ENCODE data around the gene PPFIBP1. TPM values are rescaled to one million over a fixed set of nuclear protein-coding genes. Genes with fewer than 3 reads are reported as not detected.
A peak's percentile ranks its signal among the peaks of the same experiment; 100 is the strongest.

The PPFIBP1 gene
- total and polyA plus RNA-seq, 9 donors = 61.3 to 216 (median 155) TPM

DNA sequence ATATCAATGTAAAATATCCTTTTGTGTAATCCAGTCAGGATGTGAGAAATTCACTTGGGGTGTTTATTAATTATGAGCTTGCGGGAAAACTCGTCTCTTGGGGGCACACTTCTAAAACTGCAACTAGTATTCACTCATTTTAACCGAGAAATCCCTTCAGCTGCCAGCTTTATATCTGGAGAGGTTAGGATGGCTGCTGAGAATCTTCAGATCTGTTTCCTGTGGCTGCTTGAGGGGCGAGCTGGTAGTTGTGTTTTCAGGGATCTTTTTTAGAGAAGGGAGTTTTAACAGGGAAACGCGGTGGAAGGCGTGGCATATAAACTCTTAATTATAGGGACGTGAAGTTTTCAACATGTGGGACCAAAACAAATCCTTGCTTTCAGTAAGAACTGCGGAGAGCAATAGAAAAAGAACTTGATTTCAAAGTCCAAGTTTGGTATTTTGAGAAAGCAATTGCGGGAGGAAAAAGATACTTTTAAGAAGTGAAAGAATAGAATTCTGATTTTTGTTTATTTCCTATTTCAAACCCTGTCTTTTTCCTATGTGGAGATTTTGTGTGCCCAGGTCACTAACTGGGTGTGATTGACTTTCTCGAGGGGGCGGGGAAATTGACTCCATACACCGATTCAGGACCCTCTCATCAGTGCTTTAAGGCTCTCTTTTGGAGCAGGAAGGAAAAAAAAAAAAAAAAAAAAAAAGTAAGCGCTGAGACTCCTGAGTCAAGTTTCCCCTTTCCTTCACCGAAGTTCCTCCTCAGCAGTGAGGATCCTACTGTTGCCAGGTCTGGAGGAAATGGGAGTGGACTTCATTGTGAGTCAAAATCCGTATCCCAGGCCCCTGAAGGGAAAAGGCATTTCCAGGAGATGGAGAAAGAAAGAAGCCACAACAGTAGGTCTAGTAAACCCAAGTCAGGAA lies 1.1 kb downstream of the PPFIBP1 start:
- no peaks in the 10 kb centered on the region for H3K27me3 ChIP-seq
- peak overlapping the region in 1 of 2 donors; percentile 92 for H3K27ac ChIP-seq
- peak in 2 of 5 donors; percentile 42 to 48 for DNase-seq
- intact Hi-C loops (cut with DNase I) = loop anchor here in 3 of 4 donors (10.0 kb wide), 3 partner anchors 60 to 100 kb away; no protein-coding TSS in a partner anchor
- H3K36me3 ChIP-seq = no peaks in the 10 kb centered on the region
- no peak for TF ChIP-seq EP300 (IDR thresholded peaks at IDR 0.05)
- TF ChIP-seq, protein P1, sequence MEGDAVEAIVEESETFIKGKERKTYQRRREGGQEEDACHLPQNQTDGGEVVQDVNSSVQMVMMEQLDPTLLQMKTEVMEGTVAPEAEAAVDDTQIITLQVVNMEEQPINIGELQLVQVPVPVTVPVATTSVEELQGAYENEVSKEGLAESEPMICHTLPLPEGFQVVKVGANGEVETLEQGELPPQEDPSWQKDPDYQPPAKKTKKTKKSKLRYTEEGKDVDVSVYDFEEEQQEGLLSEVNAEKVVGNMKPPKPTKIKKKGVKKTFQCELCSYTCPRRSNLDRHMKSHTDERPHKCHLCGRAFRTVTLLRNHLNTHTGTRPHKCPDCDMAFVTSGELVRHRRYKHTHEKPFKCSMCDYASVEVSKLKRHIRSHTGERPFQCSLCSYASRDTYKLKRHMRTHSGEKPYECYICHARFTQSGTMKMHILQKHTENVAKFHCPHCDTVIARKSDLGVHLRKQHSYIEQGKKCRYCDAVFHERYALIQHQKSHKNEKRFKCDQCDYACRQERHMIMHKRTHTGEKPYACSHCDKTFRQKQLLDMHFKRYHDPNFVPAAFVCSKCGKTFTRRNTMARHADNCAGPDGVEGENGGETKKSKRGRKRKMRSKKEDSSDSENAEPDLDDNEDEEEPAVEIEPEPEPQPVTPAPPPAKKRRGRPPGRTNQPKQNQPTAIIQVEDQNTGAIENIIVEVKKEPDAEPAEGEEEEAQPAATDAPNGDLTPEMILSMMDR (IDR thresholded peaks at IDR 0.05) = peak in 1 of 3 donors; percentile 19
- WGBS, 3 donors = 0 to 1% (median 1%) methylated on average over 16 of the region's 16 CpGs
- H3K4me1 ChIP-seq (ENCODE audit: insufficient read depth) = peaks cover 31% of the 10 kb centered on the region
- no peaks in the 10 kb centered on the region for H3K9me3 ChIP-seq
- H3K4me3 ChIP-seq = peak overlapping the region; percentile 82

DNA sequence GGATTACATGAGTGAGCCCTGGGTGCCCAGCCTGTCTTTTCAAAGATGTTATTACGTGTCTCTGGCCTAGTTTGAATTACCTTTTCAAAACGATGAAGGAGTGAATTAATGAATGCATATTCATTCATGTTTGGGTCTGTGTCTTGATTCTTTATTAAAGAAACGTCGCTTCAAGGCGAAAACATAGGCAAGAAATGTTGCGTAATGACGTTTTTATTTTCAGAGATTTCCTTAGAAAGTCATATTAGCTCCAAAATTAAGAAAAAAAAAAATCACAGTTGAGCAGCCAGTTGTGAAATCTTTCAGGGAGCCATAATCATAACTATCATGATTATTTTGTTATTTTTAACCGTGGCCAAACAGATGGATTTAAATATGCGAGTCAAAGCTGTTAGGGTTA lies 3.5 kb downstream of the PPFIBP1 start:
- Histone ChIP-seq H3K27me3 (no peaks in the 10 kb centered on the region), H3K4me1 (ENCODE audit: insufficient read depth) (peaks cover 30% of the 10 kb centered on the region), H3K9me3 (no peaks in the 10 kb centered on the region), H3K4me3 (no peak overlapping the region), H3K36me3 (no peaks in the 10 kb centered on the region), H3K27ac (peak overlapping the region in 1 of 2 donors; percentile 23)
- no peak for DNase-seq
- TF ChIP-seq POLR2A (IDR thresholded peaks at IDR 0.05) (no peak), EP300 (IDR thresholded peaks at IDR 0.05) (no peak)
- TF ChIP-seq, protein P1 (IDR thresholded peaks at IDR 0.05) = no peak
- WGBS, 3 donors = 41 to 62% (median 42%) methylated on average over 9 of the region's 9 CpGs
- intact Hi-C loops (cut with DNase I) = loop anchor here in 3 of 4 donors (10.0 kb wide), 3 partner anchors 63 to 97 kb away; no protein-coding TSS in a partner anchor

DNA sequence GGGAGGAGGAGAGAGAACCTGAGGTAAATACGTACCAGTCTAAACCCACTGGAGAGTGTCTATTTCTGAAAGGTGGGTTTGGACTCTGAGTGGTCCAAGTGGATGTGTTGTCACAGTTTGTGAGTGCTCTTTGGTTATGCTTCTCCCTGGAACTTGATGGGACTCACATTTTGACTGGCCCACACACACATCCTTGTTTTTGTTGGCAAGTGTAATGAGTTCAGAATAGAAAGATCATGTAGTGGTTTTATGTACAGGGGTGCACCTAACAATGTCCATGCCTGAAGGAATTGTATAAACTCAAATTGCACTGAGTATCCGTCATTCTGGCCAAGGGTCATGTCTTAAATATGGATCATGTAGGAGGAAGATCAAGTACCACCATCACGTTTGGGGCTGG lies 4.8 kb downstream of the PPFIBP1 start:
- TF ChIP-seq POLR2A (IDR thresholded peaks at IDR 0.05) (no peak), EP300 (IDR thresholded peaks at IDR 0.05) (no peak)
- TF ChIP-seq, protein P1 (IDR thresholded peaks at IDR 0.05) = no peak
- no peaks in the 10 kb centered on the region for H3K9me3 ChIP-seq
- WGBS, 3 donors = 39 to 53% (median 43%) methylated on average over 3 of the region's 3 CpGs
- intact Hi-C loops (cut with DNase I) = loop anchor here in 3 of 4 donors (10.0 kb wide), 3 partner anchors 64 to 96 kb away; no protein-coding TSS in a partner anchor
- peaks cover 27% of the 10 kb centered on the region for H3K4me1 ChIP-seq (ENCODE audit: insufficient read depth)
- H3K4me3 ChIP-seq = no peak overlapping the region
- H3K27me3 ChIP-seq = no peaks in the 10 kb centered on the region
- no peak for DNase-seq
- no peaks in the 10 kb centered on the region for H3K36me3 ChIP-seq
- H3K27ac ChIP-seq = no peak overlapping the region

DNA sequence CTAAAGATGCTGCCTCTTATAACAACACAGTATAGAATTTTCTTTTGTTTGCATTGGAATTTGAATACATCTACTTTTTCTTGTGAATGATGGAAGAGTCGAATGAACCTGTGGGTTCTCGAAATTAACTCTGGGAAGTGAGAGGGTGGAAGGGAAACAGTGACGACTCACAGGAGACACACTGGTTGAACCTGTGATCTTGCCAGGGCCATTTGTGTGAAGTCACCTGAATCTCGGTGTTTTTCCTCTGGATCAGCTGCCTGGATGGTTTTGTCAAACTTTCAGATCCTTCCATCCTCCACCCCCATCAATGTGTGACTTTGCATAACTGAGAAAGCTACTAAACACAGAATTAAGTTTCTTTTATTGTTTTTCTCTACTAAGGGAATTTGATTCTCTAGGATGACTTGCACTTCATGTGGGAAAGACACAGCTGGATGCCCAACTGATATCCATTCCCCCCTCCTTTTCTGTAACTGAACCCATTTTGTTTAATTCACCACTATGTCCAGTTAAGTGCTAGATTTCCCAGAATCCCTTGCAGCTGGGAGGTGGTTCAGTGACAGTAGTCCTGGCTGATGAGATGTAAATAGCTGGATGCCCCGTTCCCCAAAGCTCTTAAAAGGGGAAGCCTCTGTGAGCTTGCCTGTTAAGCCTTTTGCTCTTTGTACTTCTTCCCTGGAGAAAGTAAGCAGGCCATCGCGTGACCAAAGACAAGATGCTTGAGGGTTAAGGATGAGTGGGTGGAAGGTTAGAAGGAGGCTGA lies 6.3 kb downstream of the PPFIBP1 start:
- intact Hi-C loops (cut with DNase I) = no loop called here
- TF ChIP-seq POLR2A (IDR thresholded peaks at IDR 0.05) = no peak
- TF ChIP-seq, protein P1 (IDR thresholded peaks at IDR 0.05) = no peak
- TF ChIP-seq EP300 (IDR thresholded peaks at IDR 0.05) = no peak
- 53 to 72% (median 63%) methylated on average over 7 of the region's 7 CpGs for WGBS, 3 donors
- no peaks in the 10 kb centered on the region for H3K9me3 ChIP-seq
- no peak overlapping the region for H3K27ac ChIP-seq
- no peaks in the 10 kb centered on the region for H3K36me3 ChIP-seq
- no peaks in the 10 kb centered on the region for H3K27me3 ChIP-seq
- no peak for DNase-seq
- no peak overlapping the region for H3K4me3 ChIP-seq
- H3K4me1 ChIP-seq (ENCODE audit: insufficient read depth) = peaks cover 29% of the 10 kb centered on the region
